SU-DHL-6 (cell line): ENCODE measurements around the gene SCIMP.

Experiments used
- H2AFZ ChIP-seq: fragments of 200-600 bp; sonication (generic); 2 replicates; pipeline ENCODE4 v1.6.1; 2014; ENCODE audit warnings: low read depth, mild to moderate bottlenecking, moderate library complexity, mixed read lengths, antibody characterized with exemption, low read length; ENCODE audit not compliant: severe bottlenecking
- H3F3A ChIP-seq: fragments of 200-600 bp; shearing (Covaris generic); 2 replicates; pipeline ENCODE4 v1.6.0; 2016; ENCODE audit warnings: antibody characterized with exemption, mild to moderate bottlenecking; ENCODE audit not compliant: insufficient read depth
- H3K27ac ChIP-seq: fragments of 200-600 bp; sonication (generic); 2 replicates; pipeline ENCODE4 v1.5.1; 2016; ENCODE audit warnings: low read depth, mild to moderate bottlenecking, low read length, moderate library complexity, mixed read lengths
- H3K27me3 ChIP-seq: fragments of 200-600 bp; sonication (generic), shearing (Covaris generic); 2 replicates; pipeline ENCODE4 v1.6.0; 2014; ENCODE audit warnings: mild to moderate bottlenecking, low read length
- H3K36me3 ChIP-seq: fragments of 200-600 bp; sonication (generic); 2 replicates; pipeline ENCODE4 v1.6.1; 2014; ENCODE audit warnings: mild to moderate bottlenecking, low read length, mixed read lengths
- H3K4me2 ChIP-seq: fragments of 300-600, 200-600 bp; shearing (Covaris generic), sonication (generic); 2 replicates; pipeline ENCODE4 v1.6.0; 2014; ENCODE audit warnings: low read length, low read depth, mild to moderate bottlenecking; ENCODE audit not compliant: poor library complexity, severe bottlenecking
- H3K4me3 ChIP-seq: fragments of 200-600 bp; sonication (generic); 2 replicates; pipeline ENCODE4 v1.5.1; 2014; ENCODE audit warnings: antibody characterized with exemption, low read length, mild to moderate bottlenecking, mixed read lengths; ENCODE audit not compliant: insufficient read depth, poor library complexity, severe bottlenecking
- H3K79me2 ChIP-seq: fragments of 200-600 bp; sonication (generic); 2 replicates; pipeline ENCODE4 v1.6.1; 2014; ENCODE audit warnings: mild to moderate bottlenecking, low read length, moderate library complexity; ENCODE audit not compliant: insufficient read depth
- H3K9ac ChIP-seq: fragments of 200-600 bp; sonication (generic); 2 replicates; pipeline ENCODE4 v1.7.0; 2014; ENCODE audit warnings: mild to moderate bottlenecking, low read length
- H3K9me2 ChIP-seq: fragments of 200-600 bp; sonication (generic); replicated peaks from 2 replicates; pipeline ENCODE4 v1.6.1; 2014; ENCODE audit warnings: low read length; ENCODE audit not compliant: insufficient read depth
- H3K9me3 ChIP-seq: fragments of 200-600 bp; sonication (generic); 2 replicates; pipeline ENCODE4 v1.6.1; 2014; ENCODE audit warnings: low read length, mixed read lengths; ENCODE audit not compliant: insufficient read depth
- H4K20me1 ChIP-seq: fragments of 200-600 bp; sonication (generic); 2 replicates; pipeline ENCODE4 v1.6.1; 2014; ENCODE audit warnings: low read depth, mild to moderate bottlenecking, antibody characterized with exemption, low read length, moderate library complexity, mixed read lengths
- CTCF ChIP-seq: fragments of 200-600 bp; sonication (generic); IDR thresholded peaks from one replicate; pipeline ENCODE4 v1.5.1; 2017; ENCODE audit warnings: antibody characterized with exemption, mild to moderate bottlenecking, low read length, moderate library complexity; ENCODE audit not compliant: insufficient read depth, poor library complexity, severe bottlenecking
- EZH2phosphoT487 ChIP-seq: fragments of 200-600 bp; sonication (generic), shearing (Covaris generic); conservative IDR thresholded peaks from 2 replicates; pipeline ENCODE4 v1.6.1; 2018; ENCODE audit warnings: mild to moderate bottlenecking, antibody characterized with exemption, low read length, moderate library complexity, mixed read lengths

The SCIMP gene

DNA sequence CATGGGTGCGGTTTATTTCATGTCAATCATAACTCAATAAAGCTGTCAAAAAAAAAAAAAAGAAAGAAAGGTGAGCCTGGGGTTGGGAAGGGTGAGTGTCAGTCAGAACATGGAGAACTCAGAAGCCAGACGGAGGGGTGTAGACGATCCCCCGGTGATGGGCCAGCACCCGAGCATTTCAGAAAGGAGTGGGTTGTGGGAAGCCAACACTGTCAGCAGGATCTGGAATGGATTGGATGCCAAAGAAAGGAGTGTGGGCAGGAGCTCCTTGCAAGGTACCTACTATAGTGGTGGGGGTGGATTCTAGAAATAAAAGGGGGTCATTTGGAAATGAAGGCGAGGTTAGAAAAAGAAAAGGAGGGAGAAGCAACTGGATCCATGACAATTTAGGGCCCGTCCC lies 19.8 kb upstream of the SCIMP start:
- no peaks in the 10 kb centered on the region for H3K36me3 ChIP-seq
- no peaks in the 10 kb centered on the region for H3K9me2 ChIP-seq
- no peak overlapping the region for H2AFZ ChIP-seq
- H3K9me3 ChIP-seq: no peaks in the 10 kb centered on the region
- no peak overlapping the region for H3K4me2 ChIP-seq
- no peak for TF ChIP-seq EZH2phosphoT487
- no peak for TF ChIP-seq CTCF
- no peaks in the 10 kb centered on the region for H4K20me1 ChIP-seq
- H3K4me3 ChIP-seq: no peak overlapping the region
- no peaks in the 10 kb centered on the region for H3K27me3 ChIP-seq
- H3K79me2 ChIP-seq: no peaks in the 10 kb centered on the region
- H3K27ac ChIP-seq: no peak overlapping the region
- H3K9ac ChIP-seq: no peak overlapping the region
- H3F3A ChIP-seq: no peaks in the 10 kb centered on the region

DNA sequence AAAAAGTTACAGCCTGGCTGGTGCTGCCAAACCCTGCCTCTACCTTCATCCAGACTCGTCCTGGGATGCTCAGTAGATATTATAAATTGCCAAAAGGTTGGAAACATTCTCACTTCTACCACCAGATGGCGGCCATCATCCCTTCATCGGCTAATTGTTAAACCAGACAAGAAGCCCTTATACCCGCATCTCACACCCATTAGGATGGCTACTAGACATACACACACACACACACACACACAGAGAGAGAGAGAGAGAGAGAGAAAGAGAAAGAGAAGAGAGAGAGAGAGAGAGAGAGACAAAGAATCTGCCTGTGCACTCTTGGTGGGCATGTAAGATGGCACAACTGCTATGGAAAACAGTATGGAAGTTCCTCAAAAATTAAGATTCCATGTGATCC lies 15.0 kb upstream of the SCIMP start:
- no peaks in the 10 kb centered on the region for H3K79me2 ChIP-seq
- peak overlapping the region; percentile 40 for H2AFZ ChIP-seq
- H3K9me2 ChIP-seq: no peaks in the 10 kb centered on the region
- TF ChIP-seq EZH2phosphoT487 (no peak), CTCF (peak; percentile 51)
- no peaks in the 10 kb centered on the region for H3K27me3 ChIP-seq
- no peaks in the 10 kb centered on the region for H4K20me1 ChIP-seq
- no peaks in the 10 kb centered on the region for H3K36me3 ChIP-seq
- H3K9me3 ChIP-seq: no peaks in the 10 kb centered on the region
- no peak overlapping the region for H3K4me3 ChIP-seq
- H3K9ac ChIP-seq: no peak overlapping the region
- no peak overlapping the region for H3K27ac ChIP-seq
- no peak overlapping the region for H3K4me2 ChIP-seq
- no peaks in the 10 kb centered on the region for H3F3A ChIP-seq

GRCh38 chr17:5248821-5249479 lies 14.3 kb upstream of the SCIMP start:
- Histone ChIP-seq H3F3A (no peaks in the 10 kb centered on the region), H2AFZ (no peak overlapping the region), H3K27ac (no peak overlapping the region), H3K27me3 (no peaks in the 10 kb centered on the region), H3K9me2 (no peaks in the 10 kb centered on the region), H3K4me2 (no peak overlapping the region), H3K9me3 (no peaks in the 10 kb centered on the region), H3K4me3 (no peak overlapping the region), H3K9ac (no peak overlapping the region), H3K79me2 (no peaks in the 10 kb centered on the region), H4K20me1 (no peaks in the 10 kb centered on the region), H3K36me3 (no peaks in the 10 kb centered on the region)
- no peak for TF ChIP-seq EZH2phosphoT487
- TF ChIP-seq CTCF: no peak
